ENCODE results near the gene PRPF4.

DNA sequence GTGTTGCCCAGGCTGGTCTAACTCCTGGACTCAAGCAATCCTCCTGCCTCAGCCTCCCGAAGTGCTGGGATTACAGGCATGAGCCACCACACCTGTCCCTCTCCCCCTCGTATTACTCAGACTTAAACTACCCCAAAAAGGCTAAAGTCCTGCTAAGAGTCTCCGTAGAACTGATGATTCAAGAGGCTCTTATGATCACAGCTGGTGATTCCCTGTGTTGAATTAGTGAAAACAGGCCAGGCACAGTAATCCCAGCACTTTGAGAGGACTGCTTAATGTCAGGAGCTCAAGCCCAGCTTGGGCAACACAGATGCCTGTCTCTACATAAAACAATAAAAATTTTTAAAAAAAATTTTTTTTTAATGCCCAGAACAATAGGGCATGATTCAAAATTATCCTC, 9.3 kb upstream of the PRPF4 start:
- TF ChIP-seq, protein P1, sequence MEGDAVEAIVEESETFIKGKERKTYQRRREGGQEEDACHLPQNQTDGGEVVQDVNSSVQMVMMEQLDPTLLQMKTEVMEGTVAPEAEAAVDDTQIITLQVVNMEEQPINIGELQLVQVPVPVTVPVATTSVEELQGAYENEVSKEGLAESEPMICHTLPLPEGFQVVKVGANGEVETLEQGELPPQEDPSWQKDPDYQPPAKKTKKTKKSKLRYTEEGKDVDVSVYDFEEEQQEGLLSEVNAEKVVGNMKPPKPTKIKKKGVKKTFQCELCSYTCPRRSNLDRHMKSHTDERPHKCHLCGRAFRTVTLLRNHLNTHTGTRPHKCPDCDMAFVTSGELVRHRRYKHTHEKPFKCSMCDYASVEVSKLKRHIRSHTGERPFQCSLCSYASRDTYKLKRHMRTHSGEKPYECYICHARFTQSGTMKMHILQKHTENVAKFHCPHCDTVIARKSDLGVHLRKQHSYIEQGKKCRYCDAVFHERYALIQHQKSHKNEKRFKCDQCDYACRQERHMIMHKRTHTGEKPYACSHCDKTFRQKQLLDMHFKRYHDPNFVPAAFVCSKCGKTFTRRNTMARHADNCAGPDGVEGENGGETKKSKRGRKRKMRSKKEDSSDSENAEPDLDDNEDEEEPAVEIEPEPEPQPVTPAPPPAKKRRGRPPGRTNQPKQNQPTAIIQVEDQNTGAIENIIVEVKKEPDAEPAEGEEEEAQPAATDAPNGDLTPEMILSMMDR (IDR thresholded peaks at IDR 0.05), result no peak
- TF ChIP-seq NR3C1 (CRISPR knock-in tag; conservative IDR thresholded peaks at IDR 0.05; ENCODE audit: low read depth), result no peak
- TF ChIP-seq, protein P2, sequence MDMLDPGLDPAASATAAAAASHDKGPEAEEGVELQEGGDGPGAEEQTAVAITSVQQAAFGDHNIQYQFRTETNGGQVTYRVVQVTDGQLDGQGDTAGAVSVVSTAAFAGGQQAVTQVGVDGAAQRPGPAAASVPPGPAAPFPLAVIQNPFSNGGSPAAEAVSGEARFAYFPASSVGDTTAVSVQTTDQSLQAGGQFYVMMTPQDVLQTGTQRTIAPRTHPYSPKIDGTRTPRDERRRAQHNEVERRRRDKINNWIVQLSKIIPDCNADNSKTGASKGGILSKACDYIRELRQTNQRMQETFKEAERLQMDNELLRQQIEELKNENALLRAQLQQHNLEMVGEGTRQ (CRISPR knock-in tag; IDR thresholded peaks at IDR 0.05), result no peak
- TF ChIP-seq FOXK1 (CRISPR knock-in tag; IDR thresholded peaks at IDR 0.05), result no peak
- no peak for TF ChIP-seq SP1 (CRISPR knock-in tag; conservative IDR thresholded peaks at IDR 0.05)
- TF ChIP-seq, protein P3, sequence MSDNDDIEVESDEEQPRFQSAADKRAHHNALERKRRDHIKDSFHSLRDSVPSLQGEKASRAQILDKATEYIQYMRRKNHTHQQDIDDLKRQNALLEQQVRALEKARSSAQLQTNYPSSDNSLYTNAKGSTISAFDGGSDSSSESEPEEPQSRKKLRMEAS (CRISPR knock-in tag; IDR thresholded peaks at IDR 0.05), result no peak
- TF ChIP-seq CBFB (CRISPR knock-in tag; IDR thresholded peaks at IDR 0.05; ENCODE audit: low read depth), result no peak
- TF ChIP-seq, protein P4, sequence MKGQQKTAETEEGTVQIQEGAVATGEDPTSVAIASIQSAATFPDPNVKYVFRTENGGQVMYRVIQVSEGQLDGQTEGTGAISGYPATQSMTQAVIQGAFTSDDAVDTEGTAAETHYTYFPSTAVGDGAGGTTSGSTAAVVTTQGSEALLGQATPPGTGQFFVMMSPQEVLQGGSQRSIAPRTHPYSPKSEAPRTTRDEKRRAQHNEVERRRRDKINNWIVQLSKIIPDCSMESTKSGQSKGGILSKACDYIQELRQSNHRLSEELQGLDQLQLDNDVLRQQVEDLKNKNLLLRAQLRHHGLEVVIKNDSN (CRISPR knock-in tag; IDR thresholded peaks at IDR 0.05), result no peak
- TF ChIP-seq, protein P5, sequence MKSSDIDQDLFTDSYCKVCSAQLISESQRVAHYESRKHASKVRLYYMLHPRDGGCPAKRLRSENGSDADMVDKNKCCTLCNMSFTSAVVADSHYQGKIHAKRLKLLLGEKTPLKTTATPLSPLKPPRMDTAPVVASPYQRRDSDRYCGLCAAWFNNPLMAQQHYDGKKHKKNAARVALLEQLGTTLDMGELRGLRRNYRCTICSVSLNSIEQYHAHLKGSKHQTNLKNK (CRISPR knock-in tag; IDR thresholded peaks at IDR 0.05), result no peak
- no peak for TF ChIP-seq ELF4 (CRISPR knock-in tag; IDR thresholded peaks at IDR 0.05; ENCODE audit: low read depth)

Data from WTC11 (cell line).